Activated naive CD4-positive, alpha-beta T cell treated with anti-CD3 and anti-CD28 coated beads for 36 hours (primary cell): ENCODE data around the gene PQBP1. TPM values are rescaled to one million over a fixed set of nuclear protein-coding genes. Genes with fewer than 3 reads are reported as not detected.
"Not testable (repeated sequence)": the region's sequence is repeated elsewhere in the genome, so short reads cannot be mapped to it uniquely, and the experiment has no call there.

Experiments used
- CTCF ChIA-PET: fragments of 350-600 bp; sonication (Branson Sonifier 250); formaldehyde crosslinking; loops from one replicate; lab custom pipeline; 2021; ENCODE audit warnings: antibody characterized with exemption; lab: Charles Lee
- DNase-seq: peaks from one replicate; pipeline ENCODE4 v3.0.0-alpha.2; 2020
- H3K27ac Mint-ChIP-seq: one replicate; pipeline ENCODE4 v1.8.0; 2021; ENCODE audit warnings: mild to moderate bottlenecking, mixed read lengths
- H3K27me3 Mint-ChIP-seq: one replicate; pipeline ENCODE4 v1.8.0; 2021; ENCODE audit warnings: low read depth, mixed read lengths
- H3K36me3 Mint-ChIP-seq: one replicate; pipeline ENCODE4 v1.8.0; 2021; ENCODE audit warnings: low read depth, mixed read lengths
- H3K4me1 Mint-ChIP-seq: one replicate; pipeline ENCODE4 v1.8.0; 2021; ENCODE audit warnings: low read depth, mixed read lengths
- H3K4me3 Mint-ChIP-seq: one replicate; pipeline ENCODE4 v1.8.0; 2021; ENCODE audit warnings: mild to moderate bottlenecking, moderate library complexity, mixed read lengths
- H3K9me3 Mint-ChIP-seq: one replicate; pipeline ENCODE4 v1.8.0; 2021; ENCODE audit warnings: mixed read lengths
- intact Hi-C: fragments of 100-400 bp; cut with micrococcal nuclease; formaldehyde crosslinking; loops from one replicate; pipeline ENCODE4 v1.15.1; 2023
- total RNA-seq, 2 experiments: library from RNA; stranded (reverse); gene quantifications; one replicate each; pipeline ENCODE4 v1.2.3, GENCODE V29; 2021

Gene PQBP1, protein sequence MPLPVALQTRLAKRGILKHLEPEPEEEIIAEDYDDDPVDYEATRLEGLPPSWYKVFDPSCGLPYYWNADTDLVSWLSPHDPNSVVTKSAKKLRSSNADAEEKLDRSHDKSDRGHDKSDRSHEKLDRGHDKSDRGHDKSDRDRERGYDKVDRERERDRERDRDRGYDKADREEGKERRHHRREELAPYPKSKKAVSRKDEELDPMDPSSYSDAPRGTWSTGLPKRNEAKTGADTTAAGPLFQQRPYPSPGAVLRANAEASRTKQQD
- 10 to 100 TPM; 86.8 to 94.5 TPM for total RNA-seq

DNA sequence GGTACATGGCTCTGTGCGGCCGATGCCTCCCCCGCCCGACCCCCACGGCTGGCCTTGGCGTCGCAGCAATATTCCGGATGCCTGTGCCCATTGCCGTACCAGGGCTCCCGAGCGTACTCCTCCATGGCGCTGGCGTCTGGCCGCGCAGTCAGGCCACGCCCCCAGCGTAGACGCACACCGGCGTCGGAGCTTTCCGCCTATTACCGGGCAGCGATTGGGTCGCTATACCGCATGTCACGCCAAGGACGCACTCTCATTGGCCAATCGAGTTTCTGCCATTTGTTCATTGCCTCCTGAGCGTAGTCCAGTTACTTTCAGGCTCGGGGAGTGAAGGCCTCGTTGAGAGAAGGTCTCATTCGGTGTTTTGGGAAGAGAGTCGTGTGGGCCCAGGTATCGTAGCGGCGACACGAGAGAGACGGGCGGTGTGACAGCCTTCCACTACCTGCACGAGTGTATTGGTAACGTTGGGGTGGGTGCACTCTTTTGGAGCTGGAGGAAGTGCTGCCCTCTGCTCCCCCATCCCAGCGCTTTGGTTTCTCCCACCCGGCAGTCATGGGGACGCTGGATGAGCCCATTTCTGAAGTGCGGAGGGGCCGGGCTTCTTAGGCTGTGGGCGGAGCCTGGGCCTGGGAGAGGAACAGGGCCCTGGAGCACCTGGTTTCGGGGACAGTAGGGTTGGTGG lies at the start of gene PQBP1, which contains the start of gene TIMM17B:
PQBP1 (plus strand) TSS at position 306 of the 682 bp plus-strand sequence. CDS start 580 bp downstream, outside the sequence.
TIMM17B (minus strand) TSS at position 144 of the 682 bp plus-strand sequence; CDS start at position 125, 19 bp downstream.
- Mint-ChIP-seq H3K4me1 (peaks cover 22% of the 10 kb centered on the region), H3K36me3 (peaks cover 10% of the 10 kb centered on the region), H3K27me3 (no peaks in the 10 kb centered on the region), H3K27ac (peak within 1 kb of the TSS; percentile 94), H3K4me3 (peak within 1 kb of the TSS; percentile 81), H3K9me3 (no peaks in the 10 kb centered on the region)
- intact Hi-C loops: loop anchor here (1.0 to 5.0 kb wide), 8 partner anchors 15 to 269 kb away; partner anchors contain the start of genes GRIPAP1, HDAC6, PIM2 and SUV39H1
- peak; percentile 91 for DNase-seq
- CTCF ChIA-PET: interaction anchor here (0.7 to 1.1 kb wide), 4 partner anchors 19 to 41 kb away, joined by 3 to 4 read pairs (median 3); no protein-coding TSS in a partner anchor

DNA sequence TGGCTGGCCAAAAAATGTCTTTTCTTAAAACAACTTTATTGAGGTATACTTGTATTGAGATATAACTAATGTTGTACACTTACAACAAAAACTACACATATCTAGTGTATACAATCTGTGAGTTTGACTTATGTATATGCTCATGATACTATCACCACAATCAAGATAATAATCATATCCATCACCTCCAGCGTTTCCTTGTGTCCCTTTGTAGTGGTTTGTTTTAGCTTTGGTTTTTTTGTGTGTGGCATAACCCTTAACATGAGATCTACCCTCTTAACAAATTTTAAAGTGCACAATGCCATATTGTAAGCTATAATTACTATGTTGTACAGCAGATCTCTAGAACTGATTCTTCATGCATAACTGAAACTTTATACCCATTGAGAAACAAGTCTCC lies 48.9 kb upstream of the PQBP1 start:
- DNase-seq: no peak
- Mint-ChIP-seq H3K4me3 (no peak overlapping the region), H3K27me3 (no peaks in the 10 kb centered on the region), H3K27ac (no peak overlapping the region), H3K36me3 (no peaks in the 10 kb centered on the region), H3K4me1 (peaks cover 6% of the 10 kb centered on the region), H3K9me3 (no peaks in the 10 kb centered on the region)
- intact Hi-C loops: no loop called here
- CTCF ChIA-PET: interaction anchor here (1.1 kb wide), 1 partner anchor 50 kb away, joined by 3 read pairs; no protein-coding TSS in a partner anchor

DNA sequence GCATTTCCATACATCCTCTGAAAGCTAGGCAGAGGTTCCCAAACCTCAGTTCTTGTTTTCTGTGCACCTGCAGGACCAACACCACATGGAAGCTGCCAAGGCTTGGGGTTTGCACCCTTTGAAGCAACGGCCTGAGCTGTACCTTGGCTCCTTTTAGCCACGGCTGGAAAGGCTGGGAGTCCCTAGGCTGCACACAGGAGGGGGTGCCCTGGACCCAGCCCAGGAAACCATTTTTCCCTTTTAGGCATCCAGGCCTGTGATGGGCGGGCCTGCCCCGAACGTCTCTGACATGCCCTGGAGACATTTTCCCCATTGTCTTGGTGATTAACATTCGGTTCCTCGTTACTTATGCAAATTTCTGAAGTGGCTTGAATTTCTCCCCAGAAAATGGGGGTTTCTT lies 44.9 kb upstream of the PQBP1 start:
- Mint-ChIP-seq H3K4me3 (no peak overlapping the region), H3K4me1 (peaks cover 9% of the 10 kb centered on the region), H3K27ac (no peak overlapping the region), H3K9me3 (no peaks in the 10 kb centered on the region), H3K27me3 (no peaks in the 10 kb centered on the region), H3K36me3 (no peaks in the 10 kb centered on the region)
- no peak for DNase-seq
- CTCF ChIA-PET: no interaction called here
- intact Hi-C loops: no loop called here

DNA sequence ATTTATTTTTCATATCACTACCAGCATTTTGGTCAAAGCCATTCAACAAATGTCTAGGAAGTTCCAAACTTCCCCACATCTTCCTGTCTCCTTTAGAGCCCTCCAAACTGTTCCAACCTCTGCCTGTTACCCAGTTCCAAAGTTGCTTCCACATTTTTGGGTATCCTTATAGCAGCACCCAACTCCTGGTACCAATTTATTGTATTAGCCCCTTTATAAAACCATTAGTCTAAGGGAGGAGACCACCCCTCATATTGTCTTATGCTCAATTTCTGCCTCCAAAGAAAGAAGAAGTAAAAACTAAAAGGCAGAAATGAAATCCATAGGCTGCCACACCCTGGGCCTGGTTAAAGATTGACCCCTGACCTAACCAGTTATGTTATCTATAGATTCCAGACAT lies 44.2 kb upstream of the PQBP1 start:
- CTCF ChIA-PET, H3K9me3 Mint-ChIP-seq, intact Hi-C loops: not testable (repeated sequence)

DNA sequence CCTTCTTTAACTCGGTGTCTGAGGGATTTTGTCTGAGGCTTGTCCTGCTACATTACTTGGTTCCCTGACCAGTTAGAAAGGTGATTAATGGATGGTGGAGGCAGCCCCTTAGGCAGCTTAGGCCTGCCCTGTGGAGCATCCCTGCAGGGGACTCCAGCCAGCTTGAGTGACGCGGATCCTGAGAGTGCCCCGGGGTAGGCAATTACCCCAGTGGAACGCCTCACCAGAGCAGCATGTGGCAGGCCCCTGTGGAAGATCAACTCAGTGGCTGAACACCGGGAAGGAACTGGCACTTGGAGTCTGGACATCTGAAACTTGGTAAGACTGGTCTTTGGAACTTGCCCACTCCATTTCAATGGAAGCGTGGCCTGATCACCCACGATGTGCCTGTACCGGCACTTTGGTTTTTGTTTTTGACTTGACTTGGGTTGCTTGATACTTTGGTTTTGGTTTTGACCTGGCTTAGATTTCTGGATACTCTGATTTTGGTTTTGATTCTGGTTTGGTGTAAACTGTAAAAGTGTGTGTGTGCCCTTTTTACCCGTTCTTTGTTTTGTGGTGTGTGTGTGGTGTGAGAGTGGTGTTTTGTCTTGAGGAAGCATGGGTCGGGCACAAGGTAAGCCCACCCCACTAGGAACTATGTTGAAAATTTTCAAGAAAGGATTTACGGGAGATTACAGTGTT lies 43.5 kb upstream of the PQBP1 start:
- intact Hi-C loops, H3K9me3 Mint-ChIP-seq, H3K27ac Mint-ChIP-seq, H3K4me3 Mint-ChIP-seq, H3K4me1 Mint-ChIP-seq, H3K36me3 Mint-ChIP-seq, DNase-seq, H3K27me3 Mint-ChIP-seq: not testable (repeated sequence)
- CTCF ChIA-PET: interaction anchor here (0.5 to 0.6 kb wide), 4 partner anchors 9 to 287 kb away, joined by 3 to 4 read pairs (median 3); no protein-coding TSS in a partner anchor

More for the DNA sequence above, 44.2 kb upstream of the PQBP1 start:
- H3K27ac Mint-ChIP-seq, H3K36me3 Mint-ChIP-seq, DNase-seq, H3K4me3 Mint-ChIP-seq, H3K4me1 Mint-ChIP-seq, H3K27me3 Mint-ChIP-seq: not testable (repeated sequence)

DNA sequence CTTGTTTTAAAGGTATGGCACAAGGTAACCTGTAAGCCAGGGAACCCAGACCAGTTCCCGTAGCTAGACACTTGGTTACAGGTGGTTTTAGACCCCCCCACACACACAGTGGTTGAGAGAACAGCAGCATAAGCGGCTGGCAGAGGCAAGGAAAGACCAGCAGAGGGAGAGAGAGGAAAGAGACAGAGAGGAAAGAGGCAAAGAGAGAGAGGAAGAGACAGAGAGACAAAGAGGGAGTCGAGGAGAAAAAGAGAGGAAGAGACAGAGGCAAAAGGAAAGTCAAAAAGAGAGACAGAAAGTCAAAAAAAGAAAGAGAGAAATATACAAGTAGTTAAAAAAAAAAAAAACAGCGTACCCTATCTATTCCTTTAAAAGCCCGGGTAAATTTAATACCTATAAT lies 42.8 kb upstream of the PQBP1 start:
- Mint-ChIP-seq H3K4me1 (peaks cover 3% of the 10 kb centered on the region), H3K9me3 (no peaks in the 10 kb centered on the region), H3K4me3 (no peak overlapping the region), H3K27ac (no peak overlapping the region), H3K36me3 (no peaks in the 10 kb centered on the region), H3K27me3 (no peaks in the 10 kb centered on the region)
- peak; percentile 30 for DNase-seq
- CTCF ChIA-PET: interaction anchor here (0.5 to 0.6 kb wide), 3 partner anchors 22 to 288 kb away, joined by 3 to 4 read pairs (median 3); no protein-coding TSS in a partner anchor
- intact Hi-C loops: no loop called here

DNA sequence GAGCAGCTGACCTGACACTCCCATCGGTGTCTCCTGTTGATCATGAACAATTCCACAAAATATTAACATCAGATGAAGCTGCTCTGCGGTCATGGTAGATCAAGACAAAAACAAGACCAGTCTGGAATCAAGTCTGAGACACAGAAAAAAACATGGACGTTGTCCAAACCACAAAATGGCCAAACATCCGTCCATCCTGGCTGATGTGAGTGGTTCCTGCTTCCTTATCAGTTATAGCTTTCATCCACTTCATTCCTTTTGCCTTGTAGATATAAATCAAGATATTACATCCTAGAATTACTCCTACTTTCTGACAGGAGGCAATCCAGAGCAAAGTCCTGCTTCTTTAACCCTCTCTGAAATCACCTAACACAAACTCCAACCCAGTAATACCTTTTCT lies 33.5 kb upstream of the PQBP1 start:
- no peaks in the 10 kb centered on the region for H3K27me3 Mint-ChIP-seq
- intact Hi-C loops: no loop called here
- no peak for DNase-seq
- CTCF ChIA-PET: no interaction called here
- no peak overlapping the region for H3K4me3 Mint-ChIP-seq
- no peak overlapping the region for H3K27ac Mint-ChIP-seq
- no peaks in the 10 kb centered on the region for H3K9me3 Mint-ChIP-seq
- no peaks in the 10 kb centered on the region for H3K4me1 Mint-ChIP-seq
- no peaks in the 10 kb centered on the region for H3K36me3 Mint-ChIP-seq

DNA sequence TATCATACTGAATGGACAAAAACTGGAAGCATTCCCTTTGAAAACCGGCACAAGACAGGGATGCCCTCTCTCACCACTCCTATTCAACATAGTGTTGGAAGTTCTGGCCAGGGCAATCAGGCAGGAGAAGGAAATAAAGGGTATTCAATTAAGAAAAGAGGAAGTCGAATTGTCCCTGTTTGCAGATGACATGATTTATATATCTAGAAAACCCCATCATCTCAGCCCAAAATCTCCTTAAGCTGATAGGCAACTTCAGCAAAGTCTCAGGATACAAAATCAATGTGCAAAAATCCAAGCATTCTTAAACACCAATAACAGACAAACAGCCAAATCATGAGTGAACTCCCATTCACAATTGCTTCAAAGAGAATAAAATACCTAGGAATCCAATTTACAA lies 25.7 kb upstream of the PQBP1 start:
- H3K4me1 Mint-ChIP-seq, DNase-seq, H3K4me3 Mint-ChIP-seq, H3K36me3 Mint-ChIP-seq, CTCF ChIA-PET, H3K27me3 Mint-ChIP-seq, H3K27ac Mint-ChIP-seq, intact Hi-C loops, H3K9me3 Mint-ChIP-seq: not testable (repeated sequence)

DNA sequence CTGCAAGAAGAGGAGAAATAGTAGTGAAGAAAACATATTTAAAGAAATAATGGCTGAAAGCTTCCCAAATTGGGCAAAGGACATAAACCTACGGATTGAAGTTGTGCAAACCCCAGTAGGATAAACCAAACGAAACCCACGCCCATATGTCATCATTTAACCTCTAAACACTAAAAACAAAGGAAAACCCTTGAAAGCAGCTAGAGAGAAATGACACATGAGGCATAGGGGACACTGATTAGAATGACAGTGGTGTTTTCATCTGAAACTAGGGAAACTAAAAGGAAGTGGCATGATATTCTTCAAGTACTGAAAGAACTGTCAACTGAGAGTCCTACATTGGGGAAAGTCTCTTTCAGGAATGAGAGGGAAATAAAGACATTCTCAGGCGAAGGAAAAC lies 20.8 kb upstream of the PQBP1 start:
- DNase-seq, H3K4me3 Mint-ChIP-seq, H3K9me3 Mint-ChIP-seq, H3K27ac Mint-ChIP-seq, H3K27me3 Mint-ChIP-seq, intact Hi-C loops, H3K36me3 Mint-ChIP-seq, H3K4me1 Mint-ChIP-seq: not testable (repeated sequence)
- CTCF ChIA-PET: interaction anchor here (0.6 kb wide), 1 partner anchor 22 kb away, joined by 3 read pairs; no protein-coding TSS in a partner anchor

DNA sequence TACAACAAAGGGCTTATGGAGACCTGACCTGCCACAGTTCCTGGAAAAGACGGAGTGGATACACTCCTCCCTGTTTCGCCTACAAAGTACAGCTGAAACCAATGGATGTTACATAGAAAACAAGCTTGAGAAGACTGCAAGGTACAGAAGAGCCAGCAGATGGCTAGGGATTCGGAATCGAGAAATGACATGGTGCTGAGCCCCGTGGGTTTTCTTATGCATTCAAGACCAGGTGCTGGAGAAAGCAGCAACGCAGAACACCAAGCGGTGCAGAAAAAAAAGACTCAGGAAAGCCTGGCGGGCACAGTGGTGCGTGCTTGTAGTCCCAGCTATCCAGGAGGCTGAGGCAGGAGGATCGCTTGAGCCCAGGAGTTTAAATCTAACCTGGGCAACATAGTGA lies 14.0 kb upstream of the PQBP1 start:
- CTCF ChIA-PET: no interaction called here
- intact Hi-C loops: no loop called here
- Mint-ChIP-seq H3K36me3 (no peaks in the 10 kb centered on the region), H3K9me3 (no peaks in the 10 kb centered on the region), H3K4me3 (no peak overlapping the region), H3K27ac (no peak overlapping the region), H3K4me1 (no peaks in the 10 kb centered on the region), H3K27me3 (no peaks in the 10 kb centered on the region)
- no peak for DNase-seq

DNA sequence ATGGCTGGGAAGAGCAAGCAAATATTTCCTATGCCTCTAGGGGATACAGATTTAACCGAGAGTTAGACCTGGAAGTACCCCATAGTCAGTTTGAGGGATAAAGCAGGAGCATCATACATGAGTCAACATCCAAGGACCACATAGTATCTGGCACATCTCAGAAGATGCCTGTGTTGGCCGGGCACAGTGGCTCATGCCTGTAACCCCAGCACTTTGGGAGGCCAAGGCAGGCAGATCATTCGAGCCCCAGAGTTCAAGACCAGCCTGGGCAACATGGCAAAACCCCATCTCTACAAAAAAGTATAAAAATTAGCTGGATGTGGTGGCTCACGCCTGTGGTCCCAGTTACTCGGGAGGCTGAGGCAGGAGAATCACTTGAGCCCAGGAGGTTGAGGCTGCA lies 11.1 kb upstream of the PQBP1 start:
- CTCF ChIA-PET: interaction anchor here (0.7 kb wide), 1 partner anchor 384 kb away, joined by 3 read pairs; no protein-coding TSS in a partner anchor
- H3K4me3 Mint-ChIP-seq, intact Hi-C loops, H3K27ac Mint-ChIP-seq, DNase-seq, H3K4me1 Mint-ChIP-seq, H3K36me3 Mint-ChIP-seq, H3K27me3 Mint-ChIP-seq, H3K9me3 Mint-ChIP-seq: not testable (repeated sequence)
